ENCODE results near the gene TMUB1.

TMUB1 gene

DNA sequence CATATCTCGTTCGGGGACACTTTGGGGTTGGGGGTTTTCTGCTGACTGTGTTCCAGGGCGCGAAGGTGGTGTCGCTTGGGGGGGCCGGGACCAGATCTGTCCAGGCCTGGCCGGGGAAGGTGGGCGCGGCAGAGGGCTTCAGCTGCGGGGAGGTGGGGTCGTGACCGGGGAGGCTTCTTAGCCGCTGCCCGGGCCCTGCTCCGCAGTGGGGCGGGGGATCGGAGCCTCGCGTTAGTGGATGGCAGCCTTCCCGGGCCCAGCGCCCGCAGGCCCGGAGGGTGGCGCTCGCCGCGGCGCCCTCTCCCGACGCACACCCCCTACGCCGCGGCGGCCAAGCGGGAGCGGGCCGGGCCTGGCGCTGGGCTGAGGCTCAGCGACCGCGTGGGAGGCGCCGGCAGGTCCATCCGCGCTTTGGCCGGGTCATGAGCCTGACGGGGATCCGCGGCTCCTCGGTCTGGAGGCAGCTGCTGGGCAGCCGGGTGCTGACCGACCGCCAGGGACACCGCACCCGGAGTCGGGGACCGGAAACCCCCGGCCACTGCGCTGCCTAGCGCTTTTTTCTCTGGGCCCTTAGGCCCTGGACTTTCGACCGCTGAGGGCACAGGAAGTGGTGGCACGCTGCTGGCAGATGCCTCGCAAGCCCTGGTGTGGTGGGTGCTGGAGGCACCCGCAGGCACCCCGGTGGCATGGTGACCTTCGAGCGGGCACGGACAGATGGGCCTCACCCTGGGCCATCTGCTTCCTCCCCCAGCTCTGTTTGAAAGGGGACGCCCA is 4.1 kb upstream of the TMUB1 start:
- in situ Hi-C loops (cut with MboI; ENCODE audit: low sequenced_read_pairs): no loop called here

DNA sequence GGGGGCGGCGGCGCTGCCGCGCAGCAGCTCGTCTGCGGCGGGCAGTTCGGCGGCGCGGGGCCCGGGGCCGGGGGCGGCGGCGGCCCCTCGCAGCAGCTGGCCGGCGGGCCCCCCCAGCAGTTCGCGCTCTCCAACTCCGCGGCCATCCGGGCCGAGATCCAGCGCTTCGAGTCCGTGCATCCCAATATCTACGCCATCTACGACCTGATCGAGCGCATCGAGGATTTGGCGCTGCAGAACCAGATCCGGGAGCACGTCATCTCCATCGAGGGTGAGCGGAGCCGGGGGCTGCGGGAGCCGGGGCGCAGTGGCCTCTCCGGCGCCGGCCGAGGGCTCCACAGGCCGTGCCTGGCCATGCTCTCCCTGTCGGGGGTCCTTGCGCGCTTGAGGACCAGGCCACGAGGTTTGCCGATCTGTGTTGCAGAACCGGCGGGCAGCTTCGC is 3.5 kb upstream of the TMUB1 start:
- in situ Hi-C loops (cut with MboI; ENCODE audit: low sequenced_read_pairs): no loop called here

DNA sequence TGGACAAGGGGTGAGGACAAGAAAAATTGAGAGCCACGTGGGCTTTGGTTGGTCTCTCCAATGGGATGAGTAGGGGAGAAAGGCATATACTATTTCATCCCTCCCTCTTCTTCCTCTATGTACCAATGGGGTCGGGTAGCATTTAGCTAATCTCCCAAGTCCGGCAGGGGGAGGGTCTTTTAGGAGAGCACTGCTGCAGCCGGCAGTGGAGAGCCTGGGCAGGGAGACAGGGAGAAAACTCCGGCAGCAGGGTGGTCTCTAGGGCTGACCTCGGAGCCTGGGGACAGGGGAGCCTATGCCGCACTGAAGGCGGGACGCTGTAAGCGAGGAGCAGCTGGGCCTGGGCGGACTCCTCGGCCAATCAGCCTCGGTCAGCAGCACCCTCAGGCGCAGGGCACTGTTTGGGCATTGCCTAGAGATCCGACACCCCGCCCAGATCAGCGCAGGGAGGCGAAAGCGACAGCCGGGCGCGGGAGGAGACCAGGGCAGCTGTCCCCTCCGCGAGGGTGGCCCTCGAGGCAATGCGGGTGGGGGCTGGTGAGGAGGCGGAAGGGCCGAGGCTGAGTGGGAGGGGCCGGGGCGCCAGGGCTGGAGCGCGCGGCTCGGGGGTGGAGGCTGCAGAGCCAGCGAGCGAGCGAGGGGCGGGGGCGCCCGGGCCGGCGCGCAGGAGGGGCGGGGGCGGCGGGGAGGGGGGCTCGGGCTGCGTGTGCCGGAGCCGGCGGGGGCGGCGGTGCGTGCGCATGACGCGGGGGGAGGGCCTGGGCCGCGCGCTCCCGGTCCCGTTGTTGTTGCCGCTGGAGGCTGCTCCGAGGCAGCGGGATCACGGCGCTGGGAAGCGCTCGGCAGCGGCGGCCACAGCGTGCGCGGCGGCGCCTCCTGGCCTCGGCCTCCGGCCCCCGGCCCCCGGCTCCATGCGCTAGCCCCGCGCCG is 2.7 kb upstream of the TMUB1 start, which contains the start of gene AGAP3:
AGAP3 (plus strand) TSS at position 785 of the 930 bp plus-strand sequence. CDS start 267 bp downstream, outside the sequence.
- in situ Hi-C loops (cut with MboI; ENCODE audit: low sequenced_read_pairs): no loop called here

DNA sequence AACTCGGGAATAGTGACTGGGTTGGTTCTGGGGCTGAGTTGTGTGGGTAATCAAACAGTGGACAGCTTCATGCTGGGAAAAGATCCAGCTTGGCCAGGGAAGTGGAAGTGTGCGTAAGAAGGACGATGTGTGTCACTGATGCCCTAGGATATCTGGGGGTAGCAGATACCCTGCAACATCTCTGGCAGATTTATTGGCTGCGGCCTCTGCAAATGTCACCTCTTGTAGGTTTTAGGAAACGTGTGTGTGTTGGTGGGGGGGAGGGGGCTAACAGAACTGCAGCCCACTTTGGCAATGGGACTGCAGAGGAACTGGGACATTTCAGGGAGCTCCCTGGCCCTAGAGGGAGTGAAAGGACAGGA is 2.0 kb upstream of the TMUB1 start:
- in situ Hi-C loops (cut with MboI; ENCODE audit: low sequenced_read_pairs): no loop called here

DNA sequence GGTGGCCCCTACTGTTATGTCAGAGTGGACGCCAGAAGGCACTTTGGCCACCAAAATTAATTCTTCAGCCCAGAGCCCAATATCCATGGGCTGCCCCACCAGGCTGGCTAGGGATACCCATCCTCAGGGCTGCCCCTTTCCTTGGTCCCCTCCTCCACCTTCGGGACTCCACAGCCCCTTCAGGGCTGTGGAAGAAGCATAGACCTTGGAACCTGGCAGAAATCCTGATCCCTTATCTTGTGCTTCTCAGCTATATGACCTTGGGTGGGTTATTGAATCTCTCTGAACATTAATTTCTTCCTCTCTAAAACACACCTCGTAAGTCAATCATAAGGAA is 499 bp upstream of the TMUB1 start:
- in situ Hi-C loops (cut with MboI; ENCODE audit: low sequenced_read_pairs): no loop called here

DNA sequence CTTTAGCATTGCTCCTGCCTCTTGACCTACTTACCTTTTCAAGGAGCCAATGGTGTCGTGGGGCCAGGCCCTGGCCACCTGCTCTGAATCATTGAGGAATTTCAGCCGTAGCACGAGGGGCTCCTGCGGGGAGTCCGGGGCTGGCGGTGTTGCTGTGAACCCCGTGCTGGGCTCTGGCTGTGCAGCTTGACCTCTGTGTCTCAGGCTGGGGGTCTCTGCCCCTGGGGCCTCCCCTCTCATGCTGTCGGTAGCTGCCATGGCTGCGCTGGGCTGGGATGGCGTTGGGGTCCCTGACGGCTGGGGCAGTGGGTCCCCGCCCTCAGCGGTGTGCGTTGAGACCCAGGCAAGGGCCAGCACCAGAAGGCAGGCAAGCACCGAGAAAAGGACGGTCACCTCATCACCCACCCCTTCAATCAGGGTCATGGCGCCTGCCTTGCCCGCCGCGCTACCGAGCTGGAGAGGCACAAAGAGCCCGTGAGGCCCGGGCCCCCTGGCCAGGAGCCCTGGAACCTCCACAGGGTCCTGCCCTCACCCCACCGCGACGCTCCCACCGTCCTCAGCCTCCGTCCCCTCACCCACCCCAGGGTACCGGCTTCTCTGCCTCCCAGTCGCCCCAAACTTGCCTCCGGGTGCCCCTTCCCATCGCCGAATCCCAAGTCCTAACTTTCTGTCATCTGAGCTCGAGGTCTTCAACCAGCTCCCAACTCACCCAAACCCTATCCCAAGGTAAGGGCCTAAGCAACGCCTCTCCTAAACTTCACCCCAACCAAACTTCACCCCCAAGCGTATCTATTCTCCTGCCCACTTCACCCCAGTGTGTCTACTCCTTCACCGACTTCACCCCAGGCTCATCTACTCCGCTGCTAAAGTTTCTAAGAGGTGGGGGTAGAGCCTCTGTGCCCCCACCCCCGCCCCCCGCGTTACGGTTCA is 887 bp downstream of the TMUB1 start:
- in situ Hi-C loops (cut with MboI; ENCODE audit: low sequenced_read_pairs): no loop called here

DNA sequence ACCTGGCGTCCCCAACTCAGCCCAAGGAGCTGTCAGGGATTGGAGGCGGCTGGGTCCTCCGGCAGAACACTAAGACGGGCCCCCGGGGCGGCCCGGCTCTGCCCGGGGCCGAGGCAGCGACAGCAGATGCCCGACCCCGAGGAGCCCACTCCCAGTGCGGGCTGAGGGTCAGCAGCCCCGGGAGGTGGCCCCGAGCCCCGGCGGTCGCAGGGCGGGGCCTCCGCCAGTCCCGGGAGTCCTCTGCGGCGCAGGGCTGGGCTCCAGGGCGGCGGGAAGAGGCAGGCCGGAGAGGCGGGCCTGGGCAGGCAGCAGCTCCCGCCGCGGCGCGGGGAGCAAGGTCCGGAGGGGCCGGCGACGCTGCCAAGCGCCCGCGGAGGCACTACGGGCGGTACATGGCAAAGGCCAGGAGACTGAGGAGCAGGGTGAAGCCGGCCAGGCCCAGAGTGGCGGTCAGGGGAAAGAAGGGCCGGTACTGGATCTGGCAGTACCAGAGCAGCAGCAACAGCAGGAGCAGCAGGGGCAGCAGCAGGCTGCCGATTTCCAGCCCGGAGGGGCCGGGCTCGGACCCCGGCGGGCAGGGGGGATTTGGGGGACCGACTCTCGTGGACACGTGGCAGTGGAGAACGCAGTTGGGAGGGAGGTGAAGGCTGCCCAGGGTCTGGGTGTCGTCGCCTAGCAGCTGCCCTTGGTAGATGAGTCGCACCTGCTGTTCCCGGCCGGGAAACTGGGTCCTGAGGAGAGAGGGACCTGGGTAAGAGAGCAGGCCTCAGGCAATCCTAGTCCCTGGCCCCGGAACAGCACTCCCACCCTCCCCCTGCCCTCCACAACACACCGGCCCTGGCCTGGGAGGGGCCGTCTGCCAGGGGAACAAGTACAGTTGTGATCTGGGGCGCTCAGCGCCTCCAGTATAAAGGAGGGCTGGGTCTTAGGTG is 1.9 kb downstream of the TMUB1 start:
- in situ Hi-C loops (cut with MboI; ENCODE audit: low sequenced_read_pairs): no loop called here

DNA sequence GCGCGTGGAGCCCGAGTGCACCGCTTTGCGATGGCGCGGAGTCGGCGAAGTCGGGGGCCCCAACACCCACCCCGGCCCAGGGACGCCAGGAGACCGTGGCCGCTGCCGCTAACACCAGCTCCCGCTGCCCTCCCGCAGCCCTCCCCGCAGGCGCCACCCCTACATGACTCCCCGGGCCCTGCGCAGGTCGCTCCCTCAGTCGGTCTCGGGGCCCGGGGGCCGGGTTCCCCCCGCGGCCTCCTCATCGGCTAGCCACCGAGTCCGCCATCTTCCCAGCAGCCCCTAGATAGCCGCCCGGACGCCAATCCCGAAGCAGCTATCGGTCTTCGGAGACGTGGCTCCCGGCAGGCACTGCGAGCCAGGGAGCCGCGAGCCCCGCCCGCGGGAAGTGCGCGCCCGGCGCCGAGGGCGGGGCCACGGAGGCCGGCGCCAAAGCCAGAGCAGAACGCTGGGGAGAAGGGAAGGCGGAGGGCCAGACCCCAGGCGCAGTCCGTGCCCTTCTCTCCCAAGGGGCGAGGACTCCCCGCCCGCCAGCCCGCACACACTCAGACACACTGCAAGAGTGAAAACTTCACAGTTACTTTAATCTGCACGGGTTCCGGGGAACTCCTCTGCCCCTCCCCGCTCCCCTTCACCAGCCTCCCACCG is 2.6 kb downstream of the TMUB1 start, which contains the start of gene FASTK:
FASTK (minus strand) TSS at position 288 of the 648 bp plus-strand sequence; CDS start at position 245, 43 bp downstream.
- in situ Hi-C loops (cut with MboI; ENCODE audit: low sequenced_read_pairs): no loop called here

DNA sequence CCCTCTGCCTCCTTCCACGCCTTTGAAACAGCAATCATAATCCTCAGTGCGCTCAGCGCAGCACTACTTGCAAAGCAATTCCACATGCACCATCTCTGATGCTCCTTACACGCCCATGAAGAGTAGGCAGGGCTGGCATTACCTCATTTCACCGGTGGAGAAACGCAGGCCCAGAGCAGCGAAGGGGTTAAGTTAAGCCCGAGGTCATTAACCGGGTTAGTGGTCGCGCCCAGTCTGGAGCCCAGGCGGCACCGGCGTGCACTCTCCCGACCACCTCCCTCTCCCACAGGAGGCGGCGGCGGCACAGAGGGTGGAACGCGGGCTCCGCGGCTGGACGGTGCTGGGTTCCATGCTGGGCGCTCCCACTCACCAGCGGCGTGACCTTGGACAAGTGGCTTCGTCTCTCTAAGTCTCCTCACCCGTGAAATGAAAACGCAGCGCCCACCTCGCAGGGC is 3.2 kb downstream of the TMUB1 start:
- in situ Hi-C loops (cut with MboI; ENCODE audit: low sequenced_read_pairs): no loop called here

DNA sequence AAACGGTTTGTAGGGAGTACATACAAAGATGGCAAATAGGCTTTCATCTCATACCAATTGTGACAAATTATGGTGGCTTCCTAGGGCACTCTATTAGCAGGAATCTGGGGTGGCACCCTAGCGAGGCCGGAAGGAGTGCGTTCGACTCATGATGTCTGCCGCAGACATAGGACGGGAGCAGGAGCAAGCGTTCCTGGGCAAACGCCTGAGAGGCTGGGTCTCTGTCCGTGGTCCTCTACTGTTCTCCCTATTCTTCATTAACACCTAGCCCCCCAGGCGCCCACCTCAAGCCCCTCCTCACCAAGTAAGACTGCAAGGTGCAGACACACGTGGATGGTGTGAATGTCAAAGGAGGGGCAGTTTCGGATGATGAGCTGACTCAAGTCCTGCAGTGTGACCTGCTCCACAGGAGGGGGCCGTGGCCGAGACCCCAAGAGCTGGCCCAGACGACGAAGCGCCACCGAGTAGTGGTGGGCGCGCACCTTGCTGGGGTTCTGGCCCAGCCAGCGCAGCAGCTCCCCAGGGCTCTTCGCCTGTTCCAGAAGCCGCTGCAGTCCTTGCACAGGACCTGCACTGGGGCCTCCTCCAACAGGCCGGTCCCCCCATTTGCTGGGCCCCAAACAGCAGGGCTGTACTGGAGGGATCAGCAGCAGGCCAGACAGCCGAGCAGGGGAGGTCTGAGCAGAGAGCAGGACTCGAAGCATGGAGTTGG is 3.9 kb downstream of the TMUB1 start:
- in situ Hi-C loops (cut with MboI; ENCODE audit: low sequenced_read_pairs): no loop called here

DNA sequence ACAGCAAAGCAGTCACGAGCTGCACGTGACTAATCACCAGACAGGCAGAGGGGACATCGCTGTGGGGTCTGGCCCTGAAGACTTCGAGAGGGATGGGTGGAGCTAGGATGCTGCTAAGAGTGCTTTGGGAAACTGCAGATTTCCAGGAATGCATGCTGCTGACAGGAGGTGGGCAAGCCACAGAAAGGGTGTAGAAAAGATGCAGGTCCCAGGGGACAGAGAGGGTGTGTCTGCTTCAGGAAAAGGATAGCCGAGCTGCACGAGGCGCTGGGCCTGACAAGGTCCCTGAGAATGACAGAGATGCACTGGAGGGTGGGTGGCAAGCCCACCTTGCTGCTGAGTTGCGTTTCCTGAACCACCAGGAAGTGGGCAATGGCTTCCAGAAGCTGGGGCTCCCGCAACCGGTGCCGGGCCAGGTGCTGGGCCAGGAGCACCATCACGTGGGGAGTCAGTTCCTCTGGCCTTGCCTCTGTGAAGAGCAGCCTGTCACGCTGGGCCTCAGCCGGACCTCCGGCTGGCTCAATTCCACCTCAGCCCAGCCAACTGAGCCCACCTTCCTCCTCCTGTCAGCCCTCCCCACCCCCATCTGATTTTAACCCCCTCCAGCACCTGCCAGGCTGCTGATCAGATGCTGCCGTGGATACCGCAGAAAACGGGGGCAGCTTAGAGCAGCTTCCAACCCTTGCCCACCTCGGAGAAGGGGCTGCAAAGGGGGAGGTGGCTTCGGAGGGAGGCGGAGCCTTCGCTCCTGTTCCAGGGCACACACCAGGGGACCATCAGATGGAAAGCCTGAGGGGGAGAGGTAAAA is 4.9 kb downstream of the TMUB1 start:
- in situ Hi-C loops (cut with MboI; ENCODE audit: low sequenced_read_pairs): no loop called here

DNA sequence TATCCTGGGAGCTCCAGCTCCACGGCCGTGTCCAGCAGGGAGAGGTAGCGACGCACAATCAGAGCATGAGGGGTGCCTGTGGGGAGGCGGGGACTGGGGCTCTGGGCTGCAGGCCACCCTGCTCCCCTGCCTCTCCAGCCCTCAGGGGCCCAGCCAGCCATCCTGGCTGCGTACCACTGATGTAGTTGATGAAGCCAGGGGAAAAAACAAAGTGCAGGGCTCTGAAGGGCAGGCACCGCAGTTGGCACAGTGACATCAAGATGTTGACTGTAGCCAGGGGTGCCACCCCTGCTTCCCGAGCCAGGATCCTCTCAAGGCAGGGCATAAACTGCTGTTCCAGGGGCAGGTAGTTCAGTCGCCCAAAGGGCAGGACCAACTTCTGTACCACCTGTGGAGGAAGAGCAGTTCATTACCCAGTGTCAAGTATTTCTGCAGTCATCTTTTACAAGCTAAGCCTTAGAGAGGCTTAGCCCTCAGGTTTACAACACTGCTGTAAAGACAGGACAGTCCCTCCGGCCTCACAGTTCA is 5.5 kb downstream of the TMUB1 start:
- in situ Hi-C loops (cut with MboI; ENCODE audit: low sequenced_read_pairs): no loop called here

DNA sequence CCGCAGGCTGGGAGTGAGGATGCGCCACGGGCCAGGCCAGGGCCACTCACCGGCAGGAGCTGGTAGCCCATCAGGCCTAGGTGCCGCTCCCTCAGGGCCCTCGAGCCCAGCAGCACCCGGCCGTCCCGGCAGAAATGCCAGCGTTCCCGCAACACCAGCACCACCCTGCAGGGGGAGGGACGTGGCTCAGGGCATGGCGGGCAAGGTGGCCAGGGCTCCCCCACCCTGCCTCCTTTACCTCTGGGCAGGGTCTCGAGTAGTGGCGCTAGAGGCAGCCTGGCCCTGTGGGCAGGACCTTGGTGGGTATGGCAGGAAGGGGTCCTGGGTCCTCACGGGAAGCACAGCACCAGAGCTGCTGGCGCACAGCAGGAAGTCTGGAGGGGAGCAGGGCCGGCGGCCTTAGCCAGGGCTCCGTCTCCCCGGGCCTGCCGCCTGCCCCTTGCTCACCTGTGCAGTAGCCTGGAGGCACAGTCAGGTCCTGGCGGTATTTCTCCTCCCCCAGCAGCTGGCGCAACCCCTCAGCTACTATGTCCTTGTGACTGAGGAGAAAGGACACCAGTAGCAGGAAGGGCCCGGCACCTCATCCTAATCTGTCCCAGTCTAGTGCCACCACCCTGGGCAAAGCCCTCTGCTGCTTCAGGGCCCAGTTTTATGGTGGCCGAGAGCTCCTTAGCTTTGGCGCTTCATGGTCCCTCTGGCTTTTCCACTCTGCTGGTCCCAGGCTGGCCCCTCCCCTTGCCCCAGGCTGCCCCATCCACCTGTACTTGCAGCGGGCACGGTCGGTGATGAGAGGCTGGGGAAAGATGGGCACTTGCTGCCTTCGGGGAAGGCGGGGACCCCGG is 6.2 kb downstream of the TMUB1 start:
- in situ Hi-C loops (cut with MboI; ENCODE audit: low sequenced_read_pairs): no loop called here

DNA sequence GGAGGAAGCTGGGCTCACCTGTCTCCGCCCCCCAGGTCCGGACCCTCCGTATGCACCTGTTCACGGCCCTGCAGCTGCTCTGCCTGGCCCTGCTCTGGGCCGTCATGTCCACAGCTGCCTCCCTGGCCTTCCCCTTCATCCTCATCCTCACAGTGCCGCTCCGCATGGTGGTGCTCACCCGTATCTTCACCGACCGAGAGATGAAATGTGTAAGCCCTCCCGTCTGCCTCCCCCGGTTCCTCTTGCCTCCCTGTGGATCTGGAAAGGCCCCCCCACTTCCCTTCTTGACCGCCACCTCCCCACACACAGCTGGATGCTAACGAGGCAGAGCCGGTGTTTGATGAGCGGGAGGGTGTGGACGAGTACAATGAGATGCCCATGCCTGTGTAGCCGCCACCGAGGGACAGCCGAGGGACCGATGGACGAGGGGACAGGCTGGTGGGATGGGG is 7.3 kb downstream of the TMUB1 start:
- in situ Hi-C loops (cut with MboI; ENCODE audit: low sequenced_read_pairs): no loop called here

DNA sequence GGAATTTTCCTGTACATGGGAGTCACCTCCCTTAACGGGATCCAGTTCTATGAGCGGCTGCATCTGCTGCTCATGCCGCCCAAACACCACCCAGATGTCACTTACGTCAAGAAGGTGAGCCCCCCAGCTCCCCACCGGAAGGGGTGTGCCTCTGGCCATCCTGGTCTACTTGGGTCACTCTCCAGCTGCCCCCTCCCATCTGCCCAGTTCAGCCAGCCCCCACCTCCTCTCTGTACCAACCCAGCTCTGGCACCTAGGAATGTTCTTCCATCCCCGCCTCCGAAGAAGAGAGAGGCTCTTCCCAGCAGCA is 7.7 kb downstream of the TMUB1 start:
- in situ Hi-C loops (cut with MboI; ENCODE audit: low sequenced_read_pairs): no loop called here

DNA sequence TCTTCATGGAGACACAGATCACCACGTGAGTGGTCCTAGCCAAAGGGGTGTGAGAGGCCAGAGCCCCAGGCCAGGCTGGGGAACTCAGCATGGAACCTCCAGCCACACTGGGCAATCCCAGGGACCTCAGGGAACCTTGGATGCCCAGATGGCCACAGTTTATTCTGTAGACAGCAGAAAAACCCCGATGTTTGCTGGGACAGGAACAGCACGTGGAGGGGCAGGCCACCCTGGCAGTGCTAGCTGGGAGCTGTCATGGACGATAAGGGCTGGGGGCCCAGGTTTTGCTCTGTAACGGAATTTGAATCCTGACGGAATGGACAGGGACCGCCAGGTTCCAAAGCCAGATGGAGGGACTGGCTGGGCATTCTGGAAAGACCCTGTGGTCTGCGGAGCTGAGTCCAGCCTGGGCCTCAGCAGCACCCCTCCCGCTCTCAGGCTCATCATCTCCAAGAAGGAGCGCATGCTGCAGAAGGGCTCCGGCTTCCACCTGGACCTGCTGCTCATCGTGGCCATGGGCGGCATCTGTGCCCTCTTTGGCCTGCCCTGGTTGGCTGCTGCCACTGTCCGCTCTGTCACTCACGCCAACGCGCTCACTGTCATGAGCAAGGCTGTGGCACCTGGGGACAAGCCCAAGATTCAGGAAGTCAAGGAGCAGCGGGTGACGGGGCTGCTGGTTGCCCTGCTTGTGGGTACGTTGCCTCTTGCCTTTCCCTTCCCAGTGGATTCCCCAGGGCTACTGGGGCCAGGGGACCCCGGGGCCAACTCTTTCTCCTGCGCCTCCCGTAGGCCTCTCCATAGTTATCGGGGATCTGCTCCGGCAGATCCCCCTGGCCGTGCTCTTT is 8.3 kb downstream of the TMUB1 start:
- in situ Hi-C loops (cut with MboI; ENCODE audit: low sequenced_read_pairs): no loop called here

All from HL-60/S4 treated with phorbol 12-myristate 13-acetate at 8.2 ng/mL for 4 days and 3 days (cell line).